ENCODE measurements around the gene SLC1A2. TPM values are rescaled to one million over a fixed set of nuclear protein-coding genes. Genes with fewer than 3 reads are reported as not detected.

SLC1A2 gene
- total RNA-seq, 4 donors from 2014 or later: 0.84 to 2.1 (median 1.2) TPM

DNA sequence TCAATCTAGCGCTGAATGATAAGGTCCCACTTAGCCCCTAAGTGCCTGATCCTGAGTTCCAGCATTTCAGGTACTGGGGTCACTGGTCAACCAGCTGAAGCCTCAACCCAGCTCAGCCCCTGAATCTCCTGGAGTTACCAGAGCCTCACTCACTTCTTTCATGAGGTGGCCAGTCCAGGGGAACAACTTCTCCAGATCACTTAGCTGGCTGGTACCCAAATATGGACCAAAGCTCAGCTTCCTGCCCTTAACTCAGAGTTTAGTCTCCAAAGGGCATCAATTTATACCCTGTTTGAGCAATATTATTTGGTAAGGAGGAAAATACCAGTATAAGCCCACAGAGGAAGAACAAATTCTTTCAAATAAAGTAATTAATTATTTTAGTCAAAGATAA lies 105.6 kb downstream of the SLC1A2 start:
- 95 to 100% methylated on average over 1 of the region's 1 CpG for WGBS, 2 donors
- TF ChIP-seq, protein P1, sequence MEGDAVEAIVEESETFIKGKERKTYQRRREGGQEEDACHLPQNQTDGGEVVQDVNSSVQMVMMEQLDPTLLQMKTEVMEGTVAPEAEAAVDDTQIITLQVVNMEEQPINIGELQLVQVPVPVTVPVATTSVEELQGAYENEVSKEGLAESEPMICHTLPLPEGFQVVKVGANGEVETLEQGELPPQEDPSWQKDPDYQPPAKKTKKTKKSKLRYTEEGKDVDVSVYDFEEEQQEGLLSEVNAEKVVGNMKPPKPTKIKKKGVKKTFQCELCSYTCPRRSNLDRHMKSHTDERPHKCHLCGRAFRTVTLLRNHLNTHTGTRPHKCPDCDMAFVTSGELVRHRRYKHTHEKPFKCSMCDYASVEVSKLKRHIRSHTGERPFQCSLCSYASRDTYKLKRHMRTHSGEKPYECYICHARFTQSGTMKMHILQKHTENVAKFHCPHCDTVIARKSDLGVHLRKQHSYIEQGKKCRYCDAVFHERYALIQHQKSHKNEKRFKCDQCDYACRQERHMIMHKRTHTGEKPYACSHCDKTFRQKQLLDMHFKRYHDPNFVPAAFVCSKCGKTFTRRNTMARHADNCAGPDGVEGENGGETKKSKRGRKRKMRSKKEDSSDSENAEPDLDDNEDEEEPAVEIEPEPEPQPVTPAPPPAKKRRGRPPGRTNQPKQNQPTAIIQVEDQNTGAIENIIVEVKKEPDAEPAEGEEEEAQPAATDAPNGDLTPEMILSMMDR (IDR thresholded peaks at IDR 0.05): no peak
- TF ChIP-seq POLR2A (IDR thresholded peaks at IDR 0.05): no peak
- no peak overlapping the region for H3K4me3 ChIP-seq (ENCODE audit: low read depth, poor library complexity, severe bottlenecking)
- DNase-seq (ENCODE audit: low spot score in 2 of 2): no peak
- intact Hi-C loops (cut with DNase I; ENCODE audit: low total_unique reads): no loop called here

DNA sequence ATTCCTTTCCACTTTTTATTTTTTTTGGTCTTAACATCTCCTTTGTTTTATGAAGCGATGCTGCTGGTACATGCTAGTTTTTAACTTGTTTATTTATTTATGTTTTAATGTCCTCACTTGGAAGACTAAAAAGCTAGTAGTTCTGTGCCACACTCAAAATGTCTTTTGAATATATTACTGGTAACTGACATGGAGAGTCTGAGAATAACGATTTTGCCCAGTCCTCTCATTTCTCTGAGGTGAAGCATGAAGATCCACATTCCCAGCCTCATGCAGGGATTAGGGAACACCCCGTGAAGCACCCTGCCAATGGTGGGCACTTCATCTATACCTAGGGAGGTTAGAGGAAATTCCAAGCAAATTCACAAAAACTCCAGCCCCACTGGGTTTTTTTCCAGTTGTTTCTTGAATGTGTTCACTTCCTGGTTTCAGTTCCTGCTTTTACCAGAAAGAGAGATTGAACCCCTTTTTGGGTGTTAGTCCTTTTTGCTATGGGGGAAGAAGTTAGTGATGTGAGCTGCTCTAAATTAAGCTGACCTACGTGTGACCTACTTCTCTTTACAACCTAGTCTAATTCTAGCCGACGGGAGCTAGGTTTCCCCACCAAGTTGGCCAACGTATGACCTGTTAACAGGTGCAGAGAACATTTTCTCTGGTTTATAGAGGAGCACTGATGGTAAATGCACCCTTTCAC lies 106.1 kb downstream of the SLC1A2 start:
- intact Hi-C loops (cut with DNase I; ENCODE audit: low total_unique reads): no loop called here
- TF ChIP-seq, protein P1 (IDR thresholded peaks at IDR 0.05): no peak
- no peak for TF ChIP-seq POLR2A (IDR thresholded peaks at IDR 0.05)
- H3K4me3 ChIP-seq (ENCODE audit: low read depth, poor library complexity, severe bottlenecking): no peak overlapping the region
- WGBS, 2 donors: 76 to 86% methylated on average over 7 of the region's 7 CpGs
- no peak for DNase-seq (ENCODE audit: low spot score in 2 of 2)

DNA sequence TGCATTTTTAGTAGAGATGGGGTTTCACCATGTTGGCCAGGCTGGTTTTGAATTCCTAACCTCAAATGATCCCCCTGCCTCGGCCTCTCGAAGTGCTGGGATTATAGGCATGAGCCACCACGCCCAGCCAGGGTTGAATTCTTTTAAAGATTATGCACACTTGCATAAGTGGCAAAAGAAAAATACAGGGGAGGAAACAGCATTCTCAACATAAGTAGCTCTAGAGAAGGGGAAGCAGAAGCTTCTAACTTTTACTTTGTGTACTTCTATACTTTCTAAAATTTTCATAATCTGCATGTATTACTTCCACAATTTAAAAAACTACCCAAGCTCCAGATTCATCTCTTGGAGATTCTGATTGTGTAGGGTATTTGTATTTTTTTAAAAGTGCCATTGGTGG lies 108.0 kb downstream of the SLC1A2 start:
- TF ChIP-seq, protein P1 (IDR thresholded peaks at IDR 0.05): no peak
- TF ChIP-seq POLR2A (IDR thresholded peaks at IDR 0.05): no peak
- intact Hi-C loops (cut with DNase I; ENCODE audit: low total_unique reads): no loop called here
- WGBS, 2 donors: 85 to 89% methylated on average over 3 of the region's 3 CpGs
- H3K4me3 ChIP-seq (ENCODE audit: low read depth, poor library complexity, severe bottlenecking): no peak overlapping the region
- no peak for DNase-seq (ENCODE audit: low spot score in 2 of 2)

DNA sequence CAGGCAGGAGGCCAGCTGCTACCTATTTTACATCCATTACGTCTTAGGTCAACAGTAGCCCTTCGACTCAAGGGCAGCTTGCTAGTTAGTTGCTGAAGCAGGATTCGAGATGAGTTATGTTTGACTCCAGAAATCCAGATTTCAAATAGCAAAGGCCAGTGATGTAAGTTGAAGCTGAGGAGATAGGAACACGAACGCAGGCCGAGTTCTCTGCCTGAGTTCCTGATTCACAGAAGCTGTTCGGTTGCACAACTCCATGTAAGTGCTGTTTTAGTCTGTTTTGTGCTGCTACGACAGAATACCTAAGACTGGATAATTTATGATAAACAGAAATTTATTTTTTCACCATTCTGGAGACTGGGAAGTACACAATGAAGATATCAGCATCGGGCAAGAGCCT lies 111.2 kb downstream of the SLC1A2 start:
- no peak for DNase-seq (ENCODE audit: low spot score in 2 of 2)
- 88 to 89% methylated on average over 9 of the region's 9 CpGs for WGBS, 2 donors
- TF ChIP-seq, protein P1 (IDR thresholded peaks at IDR 0.05): no peak
- no peak for TF ChIP-seq POLR2A (IDR thresholded peaks at IDR 0.05)
- intact Hi-C loops (cut with DNase I; ENCODE audit: low total_unique reads): no loop called here
- H3K4me3 ChIP-seq (ENCODE audit: low read depth, poor library complexity, severe bottlenecking): no peak overlapping the region

DNA sequence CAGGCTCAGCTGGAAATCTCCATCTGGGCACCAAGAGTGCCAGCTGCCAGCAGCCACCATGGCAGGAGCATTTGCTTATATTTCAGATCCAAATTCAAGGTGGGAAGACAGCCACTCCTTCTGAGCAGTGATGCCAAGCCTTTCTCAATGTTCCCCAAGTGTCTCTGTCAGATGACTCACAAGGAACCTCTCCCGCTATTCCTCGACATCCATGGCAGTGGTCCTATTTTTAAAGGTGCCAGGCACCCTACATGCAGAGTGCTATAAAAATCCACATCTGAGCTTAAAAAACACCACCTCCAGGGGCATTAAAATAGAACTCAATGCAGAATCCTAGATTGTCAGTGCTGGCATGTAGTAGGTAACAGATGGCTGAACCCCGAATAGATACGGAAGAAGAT lies 112.1 kb downstream of the SLC1A2 start:
- no peak for DNase-seq (ENCODE audit: low spot score in 2 of 2)
- TF ChIP-seq, protein P1 (IDR thresholded peaks at IDR 0.05): no peak
- TF ChIP-seq POLR2A (IDR thresholded peaks at IDR 0.05): no peak
- intact Hi-C loops (cut with DNase I; ENCODE audit: low total_unique reads): no loop called here
- 56 to 70% methylated on average over 4 of the region's 4 CpGs for WGBS, 2 donors
- H3K4me3 ChIP-seq (ENCODE audit: low read depth, poor library complexity, severe bottlenecking): no peak overlapping the region

All from lower leg skin (tissue), 4 donors.